SHP77 (cell line): Measurements from ENCODE around the gene HDGFL2.
"Not testable (repeated sequence)": the region's sequence is repeated elsewhere in the genome, so short reads cannot be mapped to it uniquely, and the experiment has no call there.

ENCODE experiments used
- DNase-seq, 2 experiments: peaks; one replicate each; lab custom pipeline; 2025; lab: John Stamatoyannopoulos, UW

Gene HDGFL2

DNA sequence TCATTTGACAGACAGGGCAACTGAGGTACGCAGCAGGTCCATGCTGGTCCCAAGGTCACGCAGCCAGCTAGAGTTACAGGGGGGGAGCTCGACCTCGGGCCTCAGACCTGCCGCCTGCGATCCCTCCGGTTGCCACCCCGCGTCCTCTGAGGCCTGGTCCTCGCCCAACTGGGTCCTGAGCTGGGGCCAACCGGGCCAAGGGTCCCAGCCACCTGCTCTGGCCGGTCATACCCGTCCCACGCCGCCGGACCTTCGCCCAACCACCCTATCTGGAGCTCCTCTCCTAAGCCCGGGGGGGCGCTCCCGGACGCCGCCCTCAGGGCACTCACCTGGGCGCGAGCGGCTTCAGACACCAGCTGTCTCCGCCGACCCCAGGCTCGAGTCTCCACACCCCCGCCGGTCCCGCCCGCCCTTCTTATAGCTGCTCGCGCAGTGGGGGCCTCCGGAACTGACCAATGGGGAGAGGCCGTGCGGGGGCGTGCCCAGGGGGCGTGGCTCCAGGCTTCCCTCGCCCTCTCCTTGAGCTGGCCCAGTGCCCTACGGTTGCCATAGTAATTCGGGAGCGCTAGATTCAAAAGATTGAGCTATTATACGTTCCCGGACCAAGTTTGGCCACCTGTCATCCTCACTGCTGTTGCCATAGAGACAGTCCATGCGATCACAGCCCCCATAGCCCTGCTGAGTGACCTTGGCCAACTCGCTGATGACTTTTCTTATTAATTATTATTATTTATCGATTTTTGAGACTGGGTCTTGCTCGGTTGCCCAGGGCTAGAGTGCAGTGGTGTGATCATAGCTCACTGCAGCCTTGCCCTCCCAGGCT lies 63.0 kb downstream of the HDGFL2 start, which contains the start of gene PLIN5:
TSS of gene PLIN5 (minus strand) at position 389 of the 823 bp plus-strand sequence. CDS start 1,150 bp downstream, outside the sequence.
- peak; percentile 71 to 76 for DNase-seq

DNA sequence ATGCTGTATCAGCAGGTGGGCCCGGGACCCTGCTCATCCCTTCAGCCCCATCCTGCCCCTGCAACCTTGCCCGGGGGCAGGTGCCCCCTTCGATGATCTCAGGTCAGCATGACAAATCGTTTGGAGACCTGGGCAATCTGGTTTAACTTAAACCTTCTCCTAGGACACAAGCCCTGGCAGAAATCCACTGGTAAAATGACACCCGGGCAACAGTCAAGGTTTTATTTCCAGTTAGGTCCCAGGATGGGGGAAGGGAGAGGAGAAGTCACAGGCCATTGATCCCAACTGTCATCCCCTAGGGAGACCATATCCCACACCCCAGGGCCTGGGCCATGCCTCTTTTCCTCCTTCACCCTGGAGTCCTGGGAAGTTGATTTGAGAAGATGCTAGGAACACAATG lies 64.7 kb downstream of the HDGFL2 start:
- no peak for DNase-seq

DNA sequence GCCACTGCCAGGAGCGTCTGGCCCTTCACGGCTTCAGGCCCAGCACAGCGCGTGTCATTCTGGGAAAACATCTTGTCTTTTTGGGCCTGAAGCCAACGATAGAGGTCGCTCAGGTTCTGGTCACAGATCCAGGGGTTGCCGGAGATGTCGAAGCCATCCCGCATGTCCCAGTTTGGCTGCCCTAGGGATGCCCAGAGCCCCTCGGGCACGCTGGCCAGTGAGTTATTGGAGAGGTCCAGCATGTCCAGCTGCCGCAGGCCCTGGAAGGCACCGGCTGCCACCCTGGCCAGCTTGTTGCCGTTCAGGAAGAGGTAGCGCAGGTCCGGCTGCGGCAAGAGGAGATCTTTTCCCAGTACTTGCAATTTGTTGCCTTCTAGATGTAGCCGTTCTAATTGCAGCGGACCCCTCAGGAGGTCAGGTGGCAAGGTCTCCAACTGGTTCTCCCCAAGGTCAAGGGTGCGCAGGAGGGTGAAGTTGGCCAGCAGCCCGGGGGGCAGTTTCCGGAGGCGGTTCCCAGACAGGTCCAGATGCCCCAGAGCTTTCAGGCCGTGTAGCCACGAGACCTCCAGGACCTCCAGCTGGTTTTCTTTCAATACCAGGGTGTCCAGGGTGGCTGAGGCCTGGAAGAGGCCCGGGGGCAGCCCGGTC lies 66.0 kb downstream of the HDGFL2 start:
- DNase-seq: peak; percentile 45 to 48

DNA sequence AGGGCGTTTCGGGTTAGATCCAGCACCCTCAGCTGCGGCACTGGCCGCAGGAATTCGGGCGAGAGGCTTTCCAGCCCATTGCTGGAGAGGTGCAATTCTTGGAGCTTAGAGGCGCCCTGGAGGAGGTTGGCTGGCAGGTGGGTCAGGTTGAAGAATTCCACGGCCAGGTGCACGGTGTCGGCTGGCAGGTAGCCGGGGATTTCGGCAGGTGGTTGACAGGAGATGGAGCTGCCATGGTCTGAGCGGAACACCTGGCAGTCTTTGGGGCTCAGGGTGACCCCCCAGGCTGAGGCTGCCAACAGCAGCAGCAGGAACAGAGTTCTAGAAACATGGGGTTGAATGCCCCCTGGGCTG lies 66.5 kb downstream of the HDGFL2 start:
- no peak for DNase-seq

DNA sequence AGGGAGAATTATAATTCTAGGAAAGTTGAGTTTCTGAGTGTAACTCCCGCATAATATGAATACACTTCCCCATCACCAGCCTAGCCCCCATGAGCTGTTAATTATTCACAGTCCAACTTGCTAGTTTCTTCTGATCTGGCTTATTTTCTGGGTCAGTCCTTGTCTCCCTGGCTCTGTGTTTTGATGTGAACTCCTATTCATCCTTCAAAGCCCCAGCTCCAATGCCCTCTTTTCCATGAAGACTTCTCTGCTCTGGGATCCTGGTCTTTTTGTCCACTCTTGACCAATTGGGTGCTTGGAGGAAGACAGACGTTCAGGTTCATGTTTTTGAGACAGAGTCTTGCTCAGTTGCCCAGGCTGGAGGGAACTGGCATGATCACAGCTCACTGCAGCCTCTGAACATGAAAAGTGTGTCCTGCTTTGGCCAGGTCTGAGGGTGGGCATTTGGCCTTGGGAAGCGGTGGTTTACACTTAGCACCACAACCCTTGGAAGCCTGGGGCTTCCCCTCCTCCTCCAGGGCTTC lies 67.1 kb downstream of the HDGFL2 start:
- no peak for DNase-seq

DNA sequence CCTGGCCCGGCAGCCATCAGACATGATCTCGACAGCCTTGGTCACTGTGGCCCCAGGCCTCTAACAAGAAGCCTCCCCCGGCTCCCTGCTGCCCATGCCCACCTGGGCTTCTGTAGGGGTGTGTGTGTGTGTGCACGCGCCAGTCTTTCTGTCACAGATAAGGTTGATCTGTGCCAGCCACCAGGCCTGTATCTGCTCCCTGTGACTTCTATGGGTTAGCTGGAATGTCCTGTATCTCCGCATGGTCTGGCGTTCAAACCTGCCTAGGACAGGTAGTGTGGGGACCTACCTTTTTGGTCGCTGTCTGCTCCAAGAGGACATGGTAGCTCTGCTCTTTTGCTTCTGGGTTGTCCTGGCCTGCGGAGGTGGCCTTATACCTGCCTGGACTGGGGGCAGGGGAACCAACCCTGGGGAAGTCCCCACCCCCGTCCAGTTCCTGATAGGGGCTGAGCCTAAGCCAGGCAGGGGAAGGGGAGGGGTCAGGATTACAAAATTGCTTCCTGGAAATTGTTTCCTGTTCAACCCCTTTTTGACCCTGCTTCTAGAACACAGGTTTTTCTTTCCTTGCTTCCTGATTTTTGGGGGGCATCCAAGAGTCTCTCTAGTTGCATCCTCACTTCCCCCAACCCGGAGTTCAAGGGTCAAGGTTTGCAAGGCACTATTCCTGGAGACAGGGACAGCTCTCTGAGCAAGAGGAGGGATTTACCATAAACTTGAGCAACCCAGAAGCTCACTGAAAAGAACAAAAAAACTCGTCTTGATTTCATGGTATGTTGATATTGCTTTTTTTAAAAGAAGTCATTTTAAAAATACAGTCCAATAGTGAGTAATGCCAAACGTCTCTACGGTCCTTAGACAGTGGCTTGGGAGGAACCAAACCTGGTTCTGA lies 67.8 kb downstream of the HDGFL2 start, which contains the start of gene LRG1:
TSS of gene LRG1 (minus strand) at position 344 of the 889 bp plus-strand sequence. CDS start at position 321, 23 bp downstream.
- no peak for DNase-seq

DNA sequence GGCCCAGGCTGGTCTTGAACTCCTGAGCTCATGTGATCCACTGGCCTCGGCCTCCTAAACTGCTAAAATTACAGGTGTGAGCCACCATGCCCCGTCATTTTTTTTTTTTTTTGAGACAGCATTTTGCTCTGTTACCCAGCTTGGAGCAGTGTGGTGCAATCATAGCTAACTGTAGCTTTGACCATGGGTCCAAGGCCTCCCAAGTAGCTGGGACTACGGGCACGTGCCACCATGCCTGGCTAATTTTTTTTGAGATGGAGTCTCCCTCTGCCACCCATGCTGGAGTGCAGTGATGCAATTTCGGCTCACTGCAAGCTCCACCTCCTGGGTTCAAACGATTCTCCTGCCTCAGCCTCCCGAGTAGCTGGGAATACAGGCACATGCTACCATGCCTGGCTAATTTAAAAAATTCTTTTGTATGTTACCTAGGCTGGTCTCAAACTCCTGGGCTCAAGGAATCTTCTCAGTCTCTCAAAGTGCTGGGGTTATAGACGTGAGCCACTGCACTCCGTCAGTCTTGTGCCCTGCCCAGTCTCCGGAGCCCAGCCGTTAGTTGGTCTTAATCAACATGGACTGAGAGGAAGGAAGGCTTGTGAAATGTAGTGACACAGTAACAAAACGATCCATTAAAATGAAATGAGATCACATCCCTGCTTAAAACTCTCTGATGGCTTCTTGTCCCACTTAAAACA lies 69.2 kb downstream of the HDGFL2 start:
- DNase-seq: no peak

DNA sequence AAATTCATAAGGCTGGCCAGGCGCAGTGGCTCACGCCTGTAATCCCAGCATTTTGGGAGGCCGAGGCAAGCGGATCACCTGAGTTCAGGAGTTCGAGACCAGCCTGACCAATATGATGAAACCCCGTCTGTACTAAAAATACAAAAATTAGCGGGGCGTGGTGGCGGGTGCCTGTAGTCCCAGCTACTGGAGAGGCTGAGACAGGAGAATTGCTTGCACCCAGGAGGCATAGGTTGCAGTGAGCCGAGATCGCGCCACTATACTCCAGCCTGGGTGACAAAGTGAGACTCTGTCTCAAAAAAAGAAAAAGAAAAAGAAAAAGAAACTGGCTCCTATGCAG lies 69.7 kb downstream of the HDGFL2 start:
- not testable (repeated sequence) for DNase-seq

DNA sequence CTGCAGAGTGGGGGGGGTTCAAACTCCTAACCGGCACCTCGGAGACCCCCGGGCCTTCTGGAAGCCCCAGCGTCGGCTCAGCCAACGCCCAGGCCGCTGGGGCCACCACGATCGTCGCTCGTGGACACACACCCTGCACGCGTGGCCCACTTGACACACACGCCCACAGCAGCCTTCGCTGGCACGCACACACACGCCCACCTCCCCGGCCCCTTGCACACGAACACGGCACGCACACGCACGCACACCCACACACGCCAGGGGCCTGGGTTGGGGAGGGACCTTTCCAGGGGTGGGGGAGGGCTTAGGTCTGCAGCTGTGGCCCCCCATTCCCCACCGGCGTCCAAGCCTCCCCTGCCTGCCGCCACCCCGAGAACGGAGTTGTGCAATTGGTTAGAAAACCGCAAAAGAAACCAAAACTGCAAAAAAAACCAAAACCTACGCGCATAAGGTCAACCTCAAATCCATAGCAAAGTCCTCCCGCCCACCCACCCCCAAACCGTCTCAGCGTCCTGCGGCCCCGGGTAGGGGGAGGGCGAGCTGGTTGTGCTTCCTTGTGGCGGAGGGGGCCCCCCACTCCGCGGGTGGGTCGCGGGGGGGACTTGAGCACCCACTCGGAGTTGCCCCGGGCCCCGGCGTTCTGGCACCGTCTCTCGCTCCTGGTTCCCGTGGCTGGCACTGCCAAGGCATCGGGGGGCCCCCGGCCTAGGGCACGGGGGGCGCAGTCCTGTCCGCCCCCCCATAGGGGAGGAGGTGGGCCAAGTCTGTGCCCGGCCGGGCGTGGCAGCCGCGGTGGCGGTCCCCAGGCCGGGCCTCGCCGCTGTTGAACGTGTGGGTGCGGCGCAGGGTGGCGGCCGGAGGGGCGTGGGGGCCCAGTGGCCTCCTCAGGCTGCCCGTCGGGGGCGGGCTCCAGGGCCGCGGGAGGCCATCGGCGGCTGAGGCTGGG lies 71.1 kb downstream of the HDGFL2 start:
- DNase-seq: no peak

DNA sequence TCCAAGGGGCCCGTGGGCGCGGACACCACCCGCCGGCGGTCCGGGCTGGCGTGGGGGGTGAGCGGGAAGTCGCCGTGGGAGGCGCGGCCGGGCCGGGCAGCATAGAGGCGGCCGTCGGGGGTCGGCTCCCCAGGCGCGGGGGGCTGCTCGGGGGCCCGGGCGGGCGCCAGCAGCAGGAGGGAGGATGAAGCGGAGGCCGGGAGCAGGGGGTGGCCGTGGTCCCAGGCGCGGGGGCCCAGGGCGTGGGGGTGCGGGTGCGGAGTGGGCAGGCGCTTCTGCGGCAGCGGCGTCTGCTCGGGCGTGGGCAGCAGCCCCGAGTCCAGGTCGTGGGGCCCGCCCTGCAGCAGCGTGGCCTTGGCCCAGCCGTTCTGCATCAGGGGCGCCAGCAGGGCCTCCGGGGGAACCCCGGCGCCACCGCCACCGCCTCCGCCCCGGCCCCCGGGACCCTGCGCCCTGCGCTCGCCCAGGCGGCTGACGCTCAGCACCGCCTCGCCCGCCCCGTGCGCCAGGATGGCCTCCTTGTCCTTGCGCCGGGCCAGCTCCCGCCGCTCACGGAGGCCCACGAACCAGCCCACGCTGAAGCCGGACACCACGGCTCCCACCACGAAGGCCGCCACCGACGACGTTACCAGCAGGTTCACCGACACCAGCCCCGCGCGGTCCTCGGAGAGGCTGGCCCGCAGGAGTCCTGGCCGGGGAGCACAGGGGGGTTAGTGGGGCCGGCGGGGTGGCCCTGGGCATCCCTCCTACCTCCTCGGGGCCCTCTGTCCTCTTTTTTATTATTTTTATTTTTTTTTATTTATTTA lies 71.9 kb downstream of the HDGFL2 start:
- DNase-seq: no peak

DNA sequence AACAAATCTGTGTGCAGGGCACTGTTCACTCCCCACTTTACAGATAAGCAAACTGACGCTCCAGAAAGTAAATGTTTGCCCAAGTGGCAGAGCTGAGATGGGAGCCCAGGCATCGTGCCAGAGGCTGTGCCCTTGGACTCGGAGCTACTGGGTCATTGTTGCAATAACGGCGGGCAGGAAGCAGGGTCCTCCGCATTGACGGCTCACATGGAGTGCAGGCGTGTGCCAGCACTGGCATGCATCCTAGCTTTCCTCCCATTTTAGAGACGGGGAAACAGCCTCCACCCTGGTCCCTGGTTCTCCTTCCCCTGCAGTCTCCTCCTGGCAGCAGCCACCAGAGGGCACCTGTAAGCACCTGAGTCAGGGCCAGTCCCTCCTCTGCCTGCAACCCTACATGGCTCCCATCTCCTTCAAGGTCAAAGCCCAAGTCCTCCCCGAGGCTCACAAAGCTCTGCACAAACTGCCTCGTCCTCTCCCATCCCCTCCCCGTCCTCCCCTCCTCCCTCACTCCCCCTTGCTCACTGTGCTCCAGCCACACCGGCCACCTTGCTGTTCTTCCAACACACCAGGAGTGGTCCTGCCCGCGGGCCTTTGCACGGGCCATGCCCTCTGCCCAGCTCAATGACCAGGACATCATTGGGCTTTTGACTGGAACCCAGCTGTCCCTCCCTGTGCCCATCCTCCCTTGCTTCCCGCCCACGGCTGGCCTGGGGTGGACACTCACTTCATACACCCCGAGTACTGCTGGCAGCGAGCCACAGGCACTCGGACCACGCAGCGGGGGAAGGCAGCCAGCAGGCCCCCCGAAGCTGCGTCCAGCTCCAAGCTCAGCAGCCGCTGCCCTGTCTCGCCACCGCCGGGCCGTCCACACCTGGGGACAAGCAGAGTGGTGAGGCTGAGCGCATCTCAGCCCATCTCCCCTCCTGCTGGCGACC lies 75.5 kb downstream of the HDGFL2 start:
- DNase-seq: peak; percentile 14 to 20

DNA sequence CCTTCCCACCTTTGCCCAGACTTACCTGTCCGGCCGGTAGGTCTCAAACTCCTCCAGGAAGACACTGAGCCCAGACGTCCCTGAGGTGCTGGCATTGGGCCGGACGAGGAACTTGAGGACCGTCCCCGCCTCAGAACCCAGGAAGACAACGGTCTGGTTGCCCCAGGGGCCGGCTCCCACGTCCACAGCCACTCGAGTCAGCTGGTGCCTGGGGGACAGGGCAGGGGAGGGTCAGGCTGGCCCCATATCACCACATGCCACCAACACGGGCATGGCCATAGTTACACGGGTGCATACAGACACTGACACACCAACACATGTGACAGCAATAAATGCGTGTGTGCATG lies 76.1 kb downstream of the HDGFL2 start:
- no peak for DNase-seq

DNA sequence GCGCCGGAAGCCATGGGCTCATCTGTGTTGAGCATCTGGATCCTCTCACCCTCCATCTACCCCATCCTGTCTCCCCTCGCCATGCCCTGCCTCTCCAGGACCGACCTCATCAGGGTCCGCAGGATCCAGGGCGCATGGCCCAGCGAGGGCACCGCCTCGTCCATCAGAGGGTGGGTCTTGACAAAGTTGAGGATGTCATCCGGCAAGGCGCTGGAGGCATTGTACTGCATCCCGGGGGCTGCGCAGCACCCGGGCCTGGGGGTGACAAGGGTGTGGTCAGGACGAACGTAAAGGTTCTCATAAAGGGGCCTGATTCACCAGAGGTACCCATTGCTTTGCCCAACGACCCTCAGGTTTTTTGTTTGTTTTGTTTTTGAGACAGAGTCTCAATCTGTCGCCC lies 77.9 kb downstream of the HDGFL2 start:
- DNase-seq: no peak

DNA sequence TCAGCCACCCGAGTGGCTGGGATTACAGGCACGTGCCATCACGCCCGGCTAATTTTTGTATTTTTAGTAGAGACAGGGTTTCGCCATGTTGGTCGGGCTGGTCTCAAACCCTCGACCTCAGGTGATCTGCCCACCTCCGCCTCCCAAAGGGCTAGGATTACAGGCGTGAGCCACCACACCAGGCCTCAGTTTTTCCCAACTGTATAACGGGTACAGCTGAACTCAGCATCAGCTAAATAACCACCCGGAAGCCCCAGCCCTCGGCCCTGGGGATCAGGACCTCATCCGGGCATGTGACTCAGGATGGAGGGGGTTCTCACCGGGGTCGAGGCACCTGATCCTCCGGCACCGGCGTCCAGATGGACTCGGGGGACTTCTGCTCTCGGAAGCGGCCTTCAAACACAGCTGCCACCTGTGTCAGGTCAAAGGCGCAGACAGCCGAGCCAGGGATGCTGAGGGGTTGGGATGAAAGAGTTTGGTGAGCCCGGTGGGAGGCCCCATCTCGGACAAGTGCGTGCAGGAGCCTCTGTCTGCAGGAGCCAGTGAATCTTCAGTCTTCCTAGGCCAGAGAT lies 78.5 kb downstream of the HDGFL2 start:
- DNase-seq: no peak
